Lung (tissue), 12 donors: ENCODE data around the gene TRPM2. TPM values are rescaled to one million over a fixed set of nuclear protein-coding genes. Genes with fewer than 3 reads are reported as not detected.

Experiments used
- ATAC-seq: fragments of 200-7000 bp; cut with Tn5 transposase; one replicate; pipeline ENCODE4 v1.9.1; 2020; ENCODE audit warnings: moderate number of reproducible peaks; ENCODE audit not compliant: insufficient read depth, low FRiP score
- DNase-seq, 3 donors: peaks; one replicate each; pipeline ENCODE4 v3.0.0-alpha.2; 2013 to 2017
- H3K27ac ChIP-seq, 2 donors: one replicate each; pipeline ENCODE4 v1.5.1; 2013; ENCODE audit warnings: mild to moderate bottlenecking in 2 of 2, moderate library complexity in 2 of 2, control low read depth in 1 of 2, inconsistent platforms in 1 of 2, low read depth in 1 of 2, low read length in 1 of 2
- H3K27me3 ChIP-seq, 3 donors: one replicate each; pipeline ENCODE4 v1.5.1; 2013; ENCODE audit warnings: low read length in 2 of 3; ENCODE audit not compliant: control insufficient read depth in 3 of 3, insufficient read depth in 3 of 3
- H3K36me3 ChIP-seq, 4 donors: one replicate each; pipeline ENCODE4 v1.5.1; 2013; ENCODE audit warnings: low read length in 4 of 4, mild to moderate bottlenecking in 1 of 4, moderate library complexity in 1 of 4; ENCODE audit not compliant: control insufficient read depth in 4 of 4, insufficient read depth in 4 of 4
- H3K4me1 ChIP-seq, 5 donors: one replicate each; pipeline ENCODE4 v1.5.1; 2013; ENCODE audit warnings: low read length in 5 of 5, mild to moderate bottlenecking in 2 of 5, moderate library complexity in 1 of 5; ENCODE audit not compliant: control insufficient read depth in 5 of 5, insufficient read depth in 5 of 5
- H3K4me3 ChIP-seq: one replicate; pipeline ENCODE4 v1.5.1; 2013; ENCODE audit warnings: mild to moderate bottlenecking, control low read depth, moderate library complexity
- H3K9ac ChIP-seq, 2 donors: one replicate each; pipeline ENCODE4 v1.5.1; 2013; ENCODE audit warnings: low read length in 2 of 2, control low read depth in 1 of 2; ENCODE audit not compliant: insufficient read depth in 1 of 2
- H3K9me3 ChIP-seq, 4 donors: one replicate each; pipeline ENCODE4 v1.5.1; 2013; ENCODE audit warnings: low read length in 3 of 4, mild to moderate bottlenecking in 1 of 4, moderate library complexity in 1 of 4; ENCODE audit not compliant: control insufficient read depth in 4 of 4, insufficient read depth in 3 of 4
- WGBS, 2 donors: extraction: QIAGEN DNeasy Blood & Tissue Kit; methylation state at CpG; one replicate each; pipeline ENCODE4 v1.1.7; 2013; 5-methylcytosine and 5-hydroxymethylcytosine counted together
- polyA plus RNA-seq, 2 donors: library from polyadenylated mRNA; stranded (reverse); fragments of 200-250 nt; gene quantifications; one replicate each; pipeline ENCODE4 v1.2.1, GENCODE V29; 2013
- total RNA-seq, 2 donors: library from RNA; depleted of rRNA in 1 of 2; stranded (reverse); fragments of >200 nt in 1 of 2; gene quantifications; one replicate each; pipeline ENCODE4 v1.2.1, GENCODE V29; 2014 to 2021
- TF ChIP-seq, protein P1 (sequence below): IDR thresholded peaks from 2 replicates; pipeline ENCODE4 v1.5.1; 2012; ENCODE audit warnings: mild to moderate bottlenecking; ENCODE audit errors: control extremely low read depth, extremely low read depth
- donor health status: control.
- donor health status: control.
- donor health status: Bipolar disorder and iron deficiency.
- donor health status: healthy.
- donor health status: DM: yes; HTN: yes; CAD: no.

TRPM2 gene
- total and polyA plus RNA-seq, 4 donors, result 5.9 to 26.2 (median 10.3) TPM

DNA sequence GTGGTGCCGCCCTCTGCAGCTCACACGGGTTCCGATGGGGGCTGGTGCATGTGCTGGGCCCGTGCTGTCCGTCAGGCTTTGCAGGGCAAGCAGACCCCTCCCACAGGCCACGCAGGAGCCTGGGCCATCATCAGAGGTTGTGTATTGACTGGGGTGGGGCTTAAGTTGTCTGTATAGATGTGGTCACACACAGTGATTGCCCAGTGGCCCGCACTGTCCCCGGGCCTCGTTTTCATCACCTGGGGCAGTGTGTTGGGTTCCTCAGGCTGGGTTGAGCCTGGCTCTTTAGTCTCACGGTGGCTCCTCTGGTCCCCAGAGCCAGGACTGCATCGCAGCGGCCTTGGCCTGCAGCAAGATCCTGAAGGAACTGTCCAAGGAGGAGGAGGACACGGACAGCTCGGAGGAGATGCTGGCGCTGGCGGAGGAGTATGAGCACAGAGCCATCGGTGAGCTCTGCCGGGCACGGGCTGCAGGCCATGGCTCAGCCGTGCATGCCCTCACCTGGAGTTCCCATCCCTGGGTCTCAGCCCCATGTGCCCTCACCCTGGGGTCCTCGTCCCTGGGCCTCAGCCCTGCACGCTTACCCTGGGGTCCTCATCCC is 44.1 kb downstream of the TRPM2 start:
- ATAC-seq, result no peak
- no peak for DNase-seq
- no peaks in the 10 kb centered on the region for H3K36me3 ChIP-seq
- WGBS, 2 donors, result 84 to 91% methylated on average over 22 of the region's 22 CpGs
- no peaks in the 10 kb centered on the region for H3K4me1 ChIP-seq
- TF ChIP-seq, protein P1, sequence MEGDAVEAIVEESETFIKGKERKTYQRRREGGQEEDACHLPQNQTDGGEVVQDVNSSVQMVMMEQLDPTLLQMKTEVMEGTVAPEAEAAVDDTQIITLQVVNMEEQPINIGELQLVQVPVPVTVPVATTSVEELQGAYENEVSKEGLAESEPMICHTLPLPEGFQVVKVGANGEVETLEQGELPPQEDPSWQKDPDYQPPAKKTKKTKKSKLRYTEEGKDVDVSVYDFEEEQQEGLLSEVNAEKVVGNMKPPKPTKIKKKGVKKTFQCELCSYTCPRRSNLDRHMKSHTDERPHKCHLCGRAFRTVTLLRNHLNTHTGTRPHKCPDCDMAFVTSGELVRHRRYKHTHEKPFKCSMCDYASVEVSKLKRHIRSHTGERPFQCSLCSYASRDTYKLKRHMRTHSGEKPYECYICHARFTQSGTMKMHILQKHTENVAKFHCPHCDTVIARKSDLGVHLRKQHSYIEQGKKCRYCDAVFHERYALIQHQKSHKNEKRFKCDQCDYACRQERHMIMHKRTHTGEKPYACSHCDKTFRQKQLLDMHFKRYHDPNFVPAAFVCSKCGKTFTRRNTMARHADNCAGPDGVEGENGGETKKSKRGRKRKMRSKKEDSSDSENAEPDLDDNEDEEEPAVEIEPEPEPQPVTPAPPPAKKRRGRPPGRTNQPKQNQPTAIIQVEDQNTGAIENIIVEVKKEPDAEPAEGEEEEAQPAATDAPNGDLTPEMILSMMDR, result no peak
- no peak overlapping the region for H3K27ac ChIP-seq
- no peak overlapping the region for H3K9ac ChIP-seq
- H3K9me3 ChIP-seq, result peaks cover 0 to 3% (median 0%) of the 10 kb centered on the region in 4 donors
- H3K27me3 ChIP-seq, result no peaks in the 10 kb centered on the region
- no peak overlapping the region for H3K4me3 ChIP-seq

DNA sequence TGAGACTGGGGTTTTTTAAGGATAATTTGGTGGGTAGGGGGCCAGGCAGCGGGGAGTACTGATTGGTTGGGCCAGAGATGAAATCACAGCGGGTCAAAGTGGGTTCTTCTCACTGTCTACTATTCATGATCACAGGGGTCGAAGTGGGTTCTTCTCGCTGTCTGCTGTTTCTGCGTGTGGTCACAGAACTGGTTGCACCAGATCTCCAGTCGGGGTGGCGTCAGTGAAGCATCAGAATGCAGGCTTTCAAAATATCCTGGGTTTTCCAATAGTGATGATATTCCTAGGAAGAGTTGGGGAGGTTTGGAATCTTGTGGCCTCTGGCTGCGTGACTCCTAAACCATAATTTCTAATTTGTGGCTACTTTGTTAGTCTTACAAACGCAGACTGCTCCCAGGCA is 45.1 kb downstream of the TRPM2 start:
- Histone ChIP-seq H3K27ac (no peak overlapping the region), H3K9ac (no peak overlapping the region), H3K27me3 (no peaks in the 10 kb centered on the region), H3K36me3 (no peaks in the 10 kb centered on the region), H3K9me3 (peaks cover 0 to 3% (median 0%) of the 10 kb centered on the region in 4 donors), H3K4me1 (no peaks in the 10 kb centered on the region), H3K4me3 (no peak overlapping the region)
- ATAC-seq, result no peak
- 86 to 89% methylated on average over 9 of the region's 9 CpGs for WGBS, 2 donors
- no peak for DNase-seq
- TF ChIP-seq, protein P1, result no peak

- H3K27me3 ChIP-seq, result no peaks in the 10 kb centered on the region
- H3K36me3 ChIP-seq, result no peaks in the 10 kb centered on the region
- no peaks in the 10 kb centered on the region for H3K4me1 ChIP-seq
- H3K9ac ChIP-seq, result no peak overlapping the region
- 84 to 88% methylated on average over 33 of the region's 33 CpGs for WGBS, 2 donors
- H3K27ac ChIP-seq, result no peak overlapping the region
- DNase-seq, result no peak
- ATAC-seq, result no peak
- no peak overlapping the region for H3K4me3 ChIP-seq
- TF ChIP-seq, protein P1, result no peak
- H3K9me3 ChIP-seq, result peaks cover 0 to 5% (median 0%) of the 10 kb centered on the region in 4 donors
Observed at GRCh38 chr21:44399151-44399954, 45.9 kb downstream of the TRPM2 start.
